Heart right ventricle (tissue), 16 donors: ENCODE data around the gene S100A2. TPM values are rescaled to one million over a fixed set of nuclear protein-coding genes. Genes with fewer than 3 reads are reported as not detected.

Source experiments
- ATAC-seq, 8 donors: fragments of 200-7000 bp; cut with Tn5 transposase; one replicate each; pipeline ENCODE4 v1.9.1; 2020; ENCODE audit warnings: mild to moderate bottlenecking in 8 of 8, moderate library complexity in 8 of 8, moderate number of reproducible peaks in 1 of 8
- DNase-seq, 2 donors: peaks; one replicate each; pipeline ENCODE4 v3.0.0-alpha.2; 2020
- H3K27ac ChIP-seq, 10 donors: fragments of 200-600 bp; sonication (generic) in 2 of 10; one replicate each; pipeline versions ENCODE4 v1.5.0 to v1.8.0; 2020 to 2022; ENCODE audit warnings: mild to moderate bottlenecking in 3 of 10
- H3K27me3 ChIP-seq, 7 donors: fragments of 200-600 bp; one replicate each; pipeline ENCODE4 v1.8.0; 2021 to 2022; ENCODE audit warnings: mild to moderate bottlenecking in 2 of 7
- H3K36me3 ChIP-seq, 9 donors: fragments of 200-600 bp; sonication (generic) in 1 of 9; one replicate each; pipeline versions ENCODE4 v1.5.0 to v1.8.0; 2020 to 2022; ENCODE audit warnings: mild to moderate bottlenecking in 2 of 9
- H3K4me1 ChIP-seq, 9 donors: fragments of 200-600 bp; sonication (generic) in 1 of 9; one replicate each; pipeline versions ENCODE4 v1.5.0 to v1.8.0; 2020 to 2022; ENCODE audit warnings: mild to moderate bottlenecking in 4 of 9
- H3K4me3 ChIP-seq, 10 donors: fragments of 200-600 bp; sonication (generic) in 2 of 10; one replicate each; pipeline versions ENCODE4 v1.5.0 to v1.8.0; 2020 to 2022; ENCODE audit warnings: mild to moderate bottlenecking in 7 of 10, moderate library complexity in 2 of 10
- H3K9me3 ChIP-seq, 11 donors: fragments of 200-600 bp in 10 of 11; sonication (generic) in 2 of 11; one replicate each; pipeline versions ENCODE4 v1.5.0 to v1.8.0; 2013 to 2022; ENCODE audit warnings: mild to moderate bottlenecking in 2 of 11, control low read depth in 1 of 11, moderate library complexity in 1 of 11
- CTCF ChIP-seq, 9 donors: fragments of 200-600 bp; sonication (generic) in 2 of 9; IDR thresholded peaks; one replicate each; pipeline versions ENCODE4 v1.5.0 to v1.8.0; 2021 to 2022; ENCODE audit warnings: antibody characterized with exemption in 9 of 9, mild to moderate bottlenecking in 5 of 9, moderate library complexity in 1 of 9
- WGBS, 2 donors: extraction: QIAGEN DNeasy Blood & Tissue Kit; methylation state at CpG; one replicate each; pipeline ENCODE4 v1.1.7; 2013; ENCODE audit warnings: inconsistent platforms in 1 of 2; 5-methylcytosine and 5-hydroxymethylcytosine counted together
- intact Hi-C, 10 donors: fragments of 100-400 bp; cut with DNase I; formaldehyde crosslinking; loops; one replicate each; pipeline versions ENCODE4 v1.11.1 to v1.14.2; 2022
- polyA plus RNA-seq, 2 donors: library from polyadenylated mRNA; stranded (reverse); fragments of 200-250 nt; gene quantifications; one replicate each; pipeline ENCODE4 v1.2.3, GENCODE V29; 2013
- total RNA-seq, 10 donors: library from RNA; stranded (reverse); fragmentation: NEBNext Ultra II Directional in 3 of 10; extraction: Animal tissue kit (Norgen Biotek cat#: 25700) in 3 of 10; gene quantifications; one replicate each; pipeline versions ENCODE4 v1.2.1 to v1.2.4, GENCODE V29; 2021 to 2023
- donor health status: Arrhythmogenic right ventricular cardiomyopathy.
- donor health status: ischemic (EF 13 %, LVEDD 7.1; RV severe dilation, severe dysfunction).
- donor health status: healthy with polysubstance abuse.
- donor health status: DM: no; HTN: yes; CAD: no.
- donor health status: DM: no; HTN: no; CAD: no.
- donor health status: ischemic (EF 25% LVEDD 6.9; RV normal size, moderate dysfunction).
- donor health status: ischemic (EF 25% LVEDD 5.7; RV mildly dilated, moderate dysfunction).
- donor health status: healthy.
- donor health status: DM: yes; HTN: yes; CAD: no.
- donor health status: Ischemic cardiomyopathy.
- donor health status: ischemic (EF 35%, LVEDD 5.7; RV mildly dilated, moderate dysfunction).
- donor health status: nonischemic (EF 11% LVEDD 7.7; RV severe dilation, severe dysfunction).
- donor health status: DM: yes; HTN: yes; CAD: no.
- donor health status: PGD.
- donor health status: ischemic (EF 29% LVEDD 5.4; RV normal size, mild dysfunction).
- donor health status: nonischemic (EF 23%, LVEDD 6.1; RV moderate dilation, normal function).

S100A2 gene
- total and polyA plus RNA-seq, 12 donors, result 1.2 to 7.4 (median 3.1) TPM; not detected in 1

GRCh38 chr1:153561466-153561985 is 4.1 kb downstream of the S100A2 start:
- no peak overlapping the region for H3K27ac ChIP-seq
- no peak overlapping the region for H3K4me3 ChIP-seq
- DNase-seq, result no peak
- WGBS, 2 donors, result 96 to 98% methylated on average over 3 of the region's 3 CpGs
- H3K9me3 ChIP-seq, result no peaks in the 10 kb centered on the region
- intact Hi-C loops, result loop anchor here in 4 of 10 donors (10.0 kb wide), 2 partner anchors 47 to 207 kb away; partner anchors contain the start of gene S100A9 (in 3 of the 4)
- peaks cover 12 to 18% (median 13%) of the 10 kb centered on the region in 9 donors for H3K4me1 ChIP-seq
- H3K36me3 ChIP-seq, result no peaks in the 10 kb centered on the region
- H3K27me3 ChIP-seq, result no peaks in the 10 kb centered on the region
- no peak for ATAC-seq
- no peak for TF ChIP-seq CTCF (IDR thresholded peaks at IDR 0.05)

GRCh38 chr1:153560771-153561465 is 4.7 kb downstream of the S100A2 start:
- ATAC-seq (no peak), DNase-seq (no peak)
- intact Hi-C loops, result loop anchor here in 4 of 10 donors (10.0 kb wide), 2 partner anchors 46 to 206 kb away; partner anchors contain the start of gene S100A9 (in 3 of the 4)
- Histone ChIP-seq H3K4me1 (peaks cover 6 to 12% (median 7%) of the 10 kb centered on the region in 9 donors), H3K27ac (no peak overlapping the region), H3K27me3 (no peaks in the 10 kb centered on the region), H3K36me3 (no peaks in the 10 kb centered on the region), H3K9me3 (no peaks in the 10 kb centered on the region), H3K4me3 (no peak overlapping the region)
- 87 to 88% methylated on average over 10 of the region's 10 CpGs for WGBS, 2 donors
- no peak for TF ChIP-seq CTCF (IDR thresholded peaks at IDR 0.05)

- WGBS, 2 donors, result 74 to 100% methylated on average over 2 of the region's 2 CpGs
- no peaks in the 10 kb centered on the region for H3K36me3 ChIP-seq
- TF ChIP-seq CTCF (IDR thresholded peaks at IDR 0.05), result no peak
- DNase-seq (no peak), ATAC-seq (no peak)
- H3K27ac ChIP-seq, result no peak overlapping the region
- H3K9me3 ChIP-seq, result no peaks in the 10 kb centered on the region
- no peak overlapping the region for H3K4me3 ChIP-seq
- no peaks in the 10 kb centered on the region for H3K27me3 ChIP-seq
- peaks cover 0 to 5% (median under 1%) of the 10 kb centered on the region in 9 donors for H3K4me1 ChIP-seq
- intact Hi-C loops, result loop anchor here in 4 of 10 donors (10.0 kb wide), 2 partner anchors 45 to 205 kb away; partner anchors contain the start of gene S100A9 (in 3 of the 4)
Observed at GRCh38 chr1:153560241-153560640, 5.4 kb downstream of the S100A2 start.

- Histone ChIP-seq H3K4me1 (peaks cover 3 to 20% (median 14%) of the 10 kb centered on the region in 9 donors), H3K36me3 (no peaks in the 10 kb centered on the region), H3K27me3 (no peaks in the 10 kb centered on the region), H3K9me3 (no peaks in the 10 kb centered on the region), H3K27ac (no peak overlapping the region), H3K4me3 (no peak overlapping the region)
- intact Hi-C loops, result no loop called here
- no peak for ATAC-seq
- no peak for DNase-seq
- 93 to 100% methylated on average over 3 of the region's 3 CpGs for WGBS, 2 donors
- TF ChIP-seq CTCF (IDR thresholded peaks at IDR 0.05), result no peak
Observed at GRCh38 chr1:153557877-153558276, 7.8 kb downstream of the S100A2 start.
